Neuronal stem cell (in vitro differentiated cells): ENCODE measurements around the gene TBC1D5.

Experiments
- DNase-seq: peaks from one replicate; pipeline ENCODE4 v3.0.0-alpha.2; 2013; ENCODE audit warnings: low spot score
- H2AFZ ChIP-seq: one replicate; pipeline ENCODE4 v1.6.1; 2013; ENCODE audit warnings: mild to moderate bottlenecking, low read length, inconsistent platforms
- H2AK5ac ChIP-seq: 2 replicates; pipeline ENCODE4 v1.6.1; 2013; ENCODE audit warnings: low read depth, mild to moderate bottlenecking, inconsistent platforms, low read length, moderate library complexity, mixed read lengths
- H2BK120ac ChIP-seq: 2 replicates; pipeline ENCODE4 v1.6.1; 2013; ENCODE audit warnings: low read depth, mild to moderate bottlenecking, inconsistent platforms, low read length, moderate library complexity, mixed read lengths
- H2BK12ac ChIP-seq: one replicate; pipeline ENCODE4 v1.6.1; 2013; ENCODE audit warnings: low read length, inconsistent platforms
- H2BK15ac ChIP-seq: 2 replicates; pipeline ENCODE4 v1.6.1; 2013; ENCODE audit warnings: mild to moderate bottlenecking, low read length, inconsistent platforms, mixed read lengths
- H2BK5ac ChIP-seq: one replicate; pipeline ENCODE4 v1.6.1; 2013; ENCODE audit warnings: inconsistent platforms, mild to moderate bottlenecking, low read length, moderate library complexity
- H3K14ac ChIP-seq: one replicate; pipeline ENCODE4 v1.6.1; 2013; ENCODE audit warnings: low read length, inconsistent platforms
- H3K18ac ChIP-seq: 2 replicates; pipeline ENCODE4 v1.6.1; 2013; ENCODE audit warnings: low read length, inconsistent platforms
- H3K23ac ChIP-seq: 2 replicates; pipeline ENCODE4 v1.6.1; 2013; ENCODE audit warnings: low read depth, mild to moderate bottlenecking, mixed read lengths, low read length, inconsistent platforms; ENCODE audit not compliant: poor library complexity
- H3K27ac ChIP-seq: replicated peaks from 3 replicates; pipeline ENCODE4 v1.5.1; 2013; ENCODE audit warnings: low read length, inconsistent platforms
- H3K27me3 ChIP-seq, 3 experiments: 2 replicates each; pipeline ENCODE4 v1.6.1; 2013; ENCODE audit warnings: low read length in 3 of 3, mild to moderate bottlenecking in 2 of 3, inconsistent platforms in 1 of 3, low read depth in 1 of 3, mixed read lengths in 1 of 3, moderate library complexity in 1 of 3; ENCODE audit not compliant: control insufficient read depth in 3 of 3, insufficient read depth in 3 of 3
- H3K36me3 ChIP-seq, 2 donors: replicated peaks in 1 of 2; 2 replicates each; pipeline ENCODE4 v1.6.1; 2013; ENCODE audit warnings: low read length in 2 of 2; ENCODE audit not compliant: control insufficient read depth in 2 of 2, insufficient read depth in 2 of 2
- H3K4ac ChIP-seq: 2 replicates; pipeline ENCODE4 v1.6.1; 2013; ENCODE audit warnings: inconsistent platforms, mild to moderate bottlenecking, low read length, moderate library complexity
- H3K4me1 ChIP-seq, 2 donors: 1 replicate in 1 of 2; 2 replicates in 1 of 2; pipeline ENCODE4 v1.6.1; 2013; ENCODE audit warnings: low read length in 2 of 2, low read depth in 1 of 2; ENCODE audit not compliant: control insufficient read depth in 2 of 2, insufficient read depth in 1 of 2
- H3K4me2 ChIP-seq: one replicate; pipeline ENCODE4 v1.6.1; 2013; ENCODE audit warnings: mild to moderate bottlenecking, low read length, inconsistent platforms; ENCODE audit not compliant: insufficient read depth, poor library complexity, severe bottlenecking
- H3K4me3 ChIP-seq, 2 donors: 2 replicates each; pipeline ENCODE4 v1.5.1; 2013; ENCODE audit warnings: low read length in 2 of 2, mild to moderate bottlenecking in 2 of 2, inconsistent platforms in 1 of 2, moderate library complexity in 1 of 2
- H3K79me1 ChIP-seq: one replicate; pipeline ENCODE4 v1.6.1; 2013; ENCODE audit warnings: low read depth, mild to moderate bottlenecking, inconsistent platforms, low read length, moderate library complexity
- H3K9ac ChIP-seq: one replicate; pipeline ENCODE4 v1.6.1; 2013; ENCODE audit warnings: mild to moderate bottlenecking, low read depth, low read length, inconsistent platforms; ENCODE audit not compliant: poor library complexity
- H3K9me3 ChIP-seq, 2 donors: replicated peaks in 1 of 2; 2 replicates each; pipeline versions ENCODE3 to v1.6.1; 2013; ENCODE audit warnings: low read length in 2 of 2, mild to moderate bottlenecking in 2 of 2, inconsistent platforms in 1 of 2, low read depth in 1 of 2, mixed read lengths in 1 of 2, moderate library complexity in 1 of 2; ENCODE audit not compliant: control insufficient read depth in 2 of 2, insufficient read depth in 1 of 2
- H4K8ac ChIP-seq: one replicate; pipeline ENCODE4 v1.6.1; 2013; ENCODE audit warnings: low read depth, mild to moderate bottlenecking, inconsistent platforms, low read length, moderate library complexity
- H4K91ac ChIP-seq: one replicate; pipeline ENCODE4 v1.6.1; 2013; ENCODE audit warnings: low read length, low read depth, mild to moderate bottlenecking, inconsistent platforms; ENCODE audit not compliant: poor library complexity
- WGBS, 2 donors: extraction: QIAGEN DNeasy Blood & Tissue Kit; methylation state at CpG; one replicate each; pipeline ENCODE4 v1.1.7; 2013; ENCODE audit warnings: missing lambda C conversion rate in 2 of 2, mixed read lengths in 1 of 2; ENCODE audit not compliant: insufficient read length in 2 of 2, insufficient replicate concordance in 1 of 2; ENCODE audit errors: extremely low coverage in 2 of 2; 5-methylcytosine and 5-hydroxymethylcytosine counted together

Gene TBC1D5

DNA sequence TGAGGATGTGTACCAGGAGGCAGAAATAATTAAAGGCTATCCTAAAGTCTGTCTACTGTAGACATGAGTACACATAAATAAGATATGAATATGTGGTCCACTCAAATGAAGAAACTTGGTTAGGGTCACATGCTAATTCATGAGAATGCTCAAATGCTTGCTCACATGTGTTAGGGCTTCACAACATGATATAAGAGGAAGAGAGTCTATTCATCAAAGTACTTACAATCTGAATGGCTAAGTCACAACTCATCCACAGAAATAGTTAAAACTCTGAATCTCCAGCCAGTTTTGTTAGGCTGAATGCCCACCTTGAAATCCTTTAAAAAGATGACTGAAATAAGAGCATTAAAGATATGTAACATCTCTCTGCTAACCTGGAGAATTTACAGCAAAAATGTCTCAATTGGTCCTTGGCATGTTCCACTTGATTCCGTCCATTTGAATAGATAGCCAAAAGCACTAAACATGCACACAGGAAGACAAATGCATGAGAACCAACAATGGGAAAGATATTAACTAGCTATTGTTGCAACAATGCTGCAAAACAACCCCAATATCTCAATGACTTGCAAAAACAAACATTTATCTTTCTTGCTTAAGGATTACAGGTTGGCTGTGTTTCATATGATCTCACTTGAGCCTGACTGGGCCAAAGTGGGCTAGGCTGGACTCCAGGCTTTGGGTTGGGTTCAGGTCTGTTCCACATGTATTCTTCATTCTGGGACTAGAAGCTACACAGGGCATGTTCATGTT lies 10.6 kb upstream of the TBC1D5 start:
- H3K9me3 ChIP-seq = no peaks in the 10 kb centered on the region
- no peaks in the 10 kb centered on the region for H3K4me1 ChIP-seq
- no peak overlapping the region for H2AFZ ChIP-seq
- H4K8ac ChIP-seq = no peak overlapping the region
- H2BK5ac ChIP-seq = no peak overlapping the region
- no peak overlapping the region for H3K4me2 ChIP-seq
- H3K27ac ChIP-seq = no peak overlapping the region
- H3K18ac ChIP-seq = no peak overlapping the region
- no peaks in the 10 kb centered on the region for H3K27me3 ChIP-seq
- no peak overlapping the region for H3K9ac ChIP-seq
- no CpG with 5 or more reads among the region's 1 CpG for WGBS, 2 donors
- H3K23ac ChIP-seq = no peak overlapping the region
- no peaks in the 10 kb centered on the region for H3K36me3 ChIP-seq
- no peak overlapping the region for H4K91ac ChIP-seq
- no peaks in the 10 kb centered on the region for H3K79me1 ChIP-seq
- H3K14ac ChIP-seq = no peak overlapping the region
- DNase-seq = no peak
- no peak overlapping the region for H2BK15ac ChIP-seq
- H2BK120ac ChIP-seq = no peak overlapping the region
- H3K4me3 ChIP-seq = no peak overlapping the region
- H2BK12ac ChIP-seq = no peak overlapping the region
- no peak overlapping the region for H3K4ac ChIP-seq
- H2AK5ac ChIP-seq = no peak overlapping the region

DNA sequence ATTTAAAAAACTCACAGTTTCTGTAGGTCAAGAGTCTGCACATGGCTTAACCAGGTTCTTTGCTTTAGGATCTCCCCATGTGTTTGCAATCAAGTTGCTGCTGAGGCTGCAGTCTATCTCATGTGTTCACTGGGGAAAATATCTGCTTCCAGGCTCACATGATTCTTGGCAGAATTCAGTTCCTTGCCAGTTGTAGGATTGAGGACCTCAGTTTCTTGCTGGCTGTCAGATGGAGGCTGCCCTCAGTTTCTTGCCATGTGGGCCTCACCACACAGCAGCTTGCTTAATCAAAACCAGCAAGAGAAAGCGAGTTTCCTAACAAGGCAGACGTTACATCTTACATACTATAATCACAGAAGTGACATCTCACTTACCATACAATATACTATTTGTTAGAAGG lies 10.0 kb upstream of the TBC1D5 start:
- no peaks in the 10 kb centered on the region for H3K36me3 ChIP-seq
- H3K9ac ChIP-seq = no peak overlapping the region

DNA sequence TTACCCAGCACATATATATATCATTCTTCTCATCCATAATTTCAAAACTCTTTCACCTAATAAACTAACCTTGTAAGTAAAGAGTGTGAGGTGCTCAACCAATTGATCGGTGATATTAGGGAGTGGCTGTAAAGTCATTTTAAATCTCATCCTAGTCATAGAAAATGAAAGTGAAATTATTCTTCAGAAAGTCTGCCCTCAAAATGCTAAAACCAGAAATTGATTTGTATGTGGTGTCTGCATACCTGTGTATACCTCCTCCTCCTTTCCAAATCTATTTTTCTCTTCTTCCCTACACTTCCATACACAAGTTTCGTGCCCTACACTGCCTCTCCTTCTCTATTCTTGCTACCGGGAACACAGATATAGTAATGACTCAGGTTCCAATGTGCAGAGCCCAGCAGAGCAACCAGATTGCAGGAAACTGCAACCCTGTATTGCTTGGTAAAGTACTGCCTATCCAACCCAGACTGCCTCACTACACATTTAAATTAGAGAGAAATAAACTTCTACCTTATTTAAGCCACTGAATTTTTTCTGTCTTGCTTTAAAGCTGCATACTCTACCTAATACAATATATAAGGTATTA lies 7.4 kb upstream of the TBC1D5 start:
- Histone ChIP-seq H3K4me2 (no peak overlapping the region), H2BK15ac (no peak overlapping the region), H3K36me3 (no peaks in the 10 kb centered on the region), H3K79me1 (no peaks in the 10 kb centered on the region), H4K8ac (no peak overlapping the region), H3K27me3 (no peaks in the 10 kb centered on the region), H3K9me3 (no peaks in the 10 kb centered on the region), H3K14ac (no peak overlapping the region), H2AK5ac (no peak overlapping the region), H2BK5ac (no peak overlapping the region), H2BK12ac (no peak overlapping the region), H4K91ac (no peak overlapping the region), H2BK120ac (no peak overlapping the region), H3K23ac (no peak overlapping the region), H3K4me3 (no peak overlapping the region), H2AFZ (no peak overlapping the region), H3K9ac (no peak overlapping the region), H3K27ac (no peak overlapping the region), H3K4ac (no peak overlapping the region), H3K18ac (no peak overlapping the region), H3K4me1 (peaks cover 2 to 5% of the 10 kb centered on the region in 2 donors)
- 100% methylated on average over 1 of the region's 3 CpGs; no CpG with 5 or more reads in 1 of the 2 donors for WGBS, 2 donors
- DNase-seq = no peak

More for the DNA sequence above, 10.0 kb upstream of the TBC1D5 start:
- Histone ChIP-seq H3K27me3 (no peaks in the 10 kb centered on the region), H2BK120ac (no peak overlapping the region), H3K4me2 (no peak overlapping the region), H2AK5ac (no peak overlapping the region), H3K9me3 (no peaks in the 10 kb centered on the region), H3K79me1 (no peaks in the 10 kb centered on the region), H2BK12ac (no peak overlapping the region), H2BK15ac (no peak overlapping the region), H2BK5ac (no peak overlapping the region), H3K4me3 (no peak overlapping the region), H3K27ac (no peak overlapping the region), H3K23ac (no peak overlapping the region), H4K91ac (no peak overlapping the region), H3K4ac (no peak overlapping the region), H4K8ac (no peak overlapping the region), H3K4me1 (peaks cover under 1 to 2% of the 10 kb centered on the region in 2 donors), H3K14ac (no peak overlapping the region), H3K18ac (no peak overlapping the region), H2AFZ (no peak overlapping the region)
- no CpG with 5 or more reads among the region's 2 CpGs for WGBS, 2 donors
- no peak for DNase-seq

DNA sequence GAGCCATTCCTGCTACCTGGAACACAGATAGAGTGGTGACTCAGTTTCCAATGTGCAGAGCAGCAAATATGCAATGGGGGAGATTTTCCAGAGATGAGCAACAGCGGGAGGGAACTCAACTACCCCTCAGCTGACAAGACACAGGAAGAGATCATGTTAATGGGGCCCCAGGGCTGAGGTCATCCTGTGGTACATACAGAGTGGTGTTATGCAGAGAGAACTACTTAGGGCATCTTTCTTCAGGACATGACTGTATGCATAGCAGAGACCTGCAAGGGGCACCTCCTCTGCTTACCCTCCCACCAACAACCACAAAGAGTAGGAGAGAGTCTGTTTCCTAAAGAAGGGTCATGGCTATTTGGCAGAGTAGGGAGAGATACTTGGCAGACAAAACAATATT lies 6.8 kb upstream of the TBC1D5 start:
- H3K27me3 ChIP-seq = no peaks in the 10 kb centered on the region
- no peak overlapping the region for H3K18ac ChIP-seq
- H4K8ac ChIP-seq = no peak overlapping the region
- no peak overlapping the region for H3K4me2 ChIP-seq
- no peak overlapping the region for H3K27ac ChIP-seq
- H2AFZ ChIP-seq = no peak overlapping the region
- H2BK5ac ChIP-seq = no peak overlapping the region
- peaks cover 2 to 5% of the 10 kb centered on the region in 2 donors for H3K4me1 ChIP-seq
- no peaks in the 10 kb centered on the region for H3K79me1 ChIP-seq
- H2BK120ac ChIP-seq = no peak overlapping the region
- H3K9ac ChIP-seq = no peak overlapping the region
- H3K23ac ChIP-seq = no peak overlapping the region
- no peak overlapping the region for H3K4ac ChIP-seq
- no peak overlapping the region for H3K14ac ChIP-seq
- no peak overlapping the region for H2AK5ac ChIP-seq
- H2BK12ac ChIP-seq = no peak overlapping the region
- whole genome bisulfite sequencing, 2 donors = no CpG with 5 or more reads among the region's 1 CpG
- H2BK15ac ChIP-seq = no peak overlapping the region
- no peak for DNase-seq
- H3K9me3 ChIP-seq = no peaks in the 10 kb centered on the region
- no peaks in the 10 kb centered on the region for H3K36me3 ChIP-seq
- H3K4me3 ChIP-seq = no peak overlapping the region
- H4K91ac ChIP-seq = no peak overlapping the region
